ENCODE measurements around the gene COMP.

- TF ChIP-seq POLR2AphosphoS5 (IDR thresholded peaks at IDR 0.05; ENCODE audit: low read depth, low read length), result no peak
- TF ChIP-seq POLR2A (IDR thresholded peaks at IDR 0.05; ENCODE audit: borderline replicate concordance, extremely low read depth, insufficient read depth, insufficient read length), result no peak
- peak in 2 of 3 experiments; percentile 50 to 53; a peak in 4 of 6 replicates for TF ChIP-seq CTCF (IDR thresholded peaks at IDR 0.05 in 2 of 3, conservative IDR thresholded peaks at IDR 0.05 in 1 of 3; ENCODE audit: borderline replicate concordance in 1 of 3, insufficient read depth in 1 of 3, low read depth in 2 of 3, low read length in 2 of 3)
- TF ChIP-seq EZH2 (IDR thresholded peaks at IDR 0.05), result no peak
- TF ChIP-seq MAX (IDR thresholded peaks at IDR 0.05), result no peak
- TF ChIP-seq EZH2phosphoT487 (IDR thresholded peaks at IDR 0.05; ENCODE audit: borderline replicate concordance), result no peak
- TF ChIP-seq JUND (IDR thresholded peaks at IDR 0.05), result no peak
- no peak for TF ChIP-seq ZFX (IDR thresholded peaks at IDR 0.05)
- no peak for TF ChIP-seq ZNF274 (IDR thresholded peaks at IDR 0.05; ENCODE audit: low read depth, low read length)
- TF ChIP-seq TCF7L2 (IDR thresholded peaks at IDR 0.05; ENCODE audit: borderline replicate concordance, extremely low read depth, insufficient read depth, insufficient read length), result no peak
- TF ChIP-seq YY1 (IDR thresholded peaks at IDR 0.05; ENCODE audit: extremely low read depth, insufficient replicate concordance, low read depth, low read length), result no peak
- no peak for TF ChIP-seq ZBTB33 (IDR thresholded peaks at IDR 0.05; ENCODE audit: extremely low read depth, insufficient replicate concordance, low read length)
- no peak for TF ChIP-seq REST (IDR thresholded peaks at IDR 0.05; ENCODE audit: low read depth)
- no peak for TF ChIP-seq SRF (IDR thresholded peaks at IDR 0.05; ENCODE audit: low read depth)
Observed at GRCh38 chr19:18771328-18772242, 19.5 kb downstream of the COMP start.

All from HCT116 (cell line).